ENCODE data around the gene JPH3. TPM values are rescaled to one million over a fixed set of nuclear protein-coding genes. Genes with fewer than 3 reads are reported as not detected.

The JPH3 gene
- total and polyA plus RNA-seq, 2 experiments from 2014 or later: 1.8 to 4.8 TPM

GRCh38 chr16:87698676-87699199 lies 96.4 kb downstream of the JPH3 start:
- no peak overlapping the region for H3K27ac ChIP-seq
- H3K79me2 ChIP-seq: no peaks in the 10 kb centered on the region
- TF ChIP-seq EZH2phosphoT487 (IDR thresholded peaks at IDR 0.05; ENCODE audit: low read depth, severe bottlenecking, unreplicated experiment) (no peak), EZH2 (IDR thresholded peaks at IDR 0.05; ENCODE audit: borderline replicate concordance) (no peak), CTCF (IDR thresholded peaks at IDR 0.05; ENCODE audit: poor library complexity) (no peak)
- H3K4me2 ChIP-seq: no peak overlapping the region
- H3K9me2 ChIP-seq (replicated peaks; ENCODE audit: insufficient read depth): no peaks in the 10 kb centered on the region
- no peaks in the 10 kb centered on the region for H3K4me1 ChIP-seq (ENCODE audit: insufficient read depth)
- H3K27me3 ChIP-seq: no peaks in the 10 kb centered on the region
- 93% methylated on average over 20 of the region's 20 CpGs for WGBS (ENCODE audit: low lambda C conversion rate, missing lambda C conversion rate)
- no peak overlapping the region for H3K4me3 ChIP-seq
- H4K20me1 ChIP-seq (ENCODE audit: insufficient read depth, poor library complexity, severe bottlenecking): no peaks in the 10 kb centered on the region
- no peaks in the 10 kb centered on the region for H3K9me3 ChIP-seq (ENCODE audit: low read depth)
- DNase-seq (ENCODE audit: low spot score): no peak
- no peak overlapping the region for H2AFZ ChIP-seq
- no peaks in the 10 kb centered on the region for H3K36me3 ChIP-seq (replicated peaks; ENCODE audit: insufficient read depth, low read depth)

- no peak overlapping the region for H3K4me3 ChIP-seq
- H3K27ac ChIP-seq: no peak overlapping the region
- H2AFZ ChIP-seq: no peak overlapping the region
- H3K4me1 ChIP-seq (ENCODE audit: insufficient read depth): no peaks in the 10 kb centered on the region
- no peak for TF ChIP-seq EZH2 (IDR thresholded peaks at IDR 0.05; ENCODE audit: borderline replicate concordance)
- no peak for TF ChIP-seq CTCF (IDR thresholded peaks at IDR 0.05; ENCODE audit: poor library complexity)
- no peak for TF ChIP-seq EZH2phosphoT487 (IDR thresholded peaks at IDR 0.05; ENCODE audit: low read depth, severe bottlenecking, unreplicated experiment)
- H3K9me2 ChIP-seq (replicated peaks; ENCODE audit: insufficient read depth): no peaks in the 10 kb centered on the region
- no peaks in the 10 kb centered on the region for H3K36me3 ChIP-seq (replicated peaks; ENCODE audit: insufficient read depth, low read depth)
- H4K20me1 ChIP-seq (ENCODE audit: insufficient read depth, poor library complexity, severe bottlenecking): no peaks in the 10 kb centered on the region
- H3K9me3 ChIP-seq (ENCODE audit: low read depth): no peaks in the 10 kb centered on the region
- no peak for DNase-seq (ENCODE audit: low spot score)
- H3K79me2 ChIP-seq: no peaks in the 10 kb centered on the region
- 96% methylated on average over 10 of the region's 19 CpGs for WGBS (ENCODE audit: low lambda C conversion rate, missing lambda C conversion rate)
- no peaks in the 10 kb centered on the region for H3K27me3 ChIP-seq
- no peak overlapping the region for H3K4me2 ChIP-seq
Observed at GRCh38 chr16:87700406-87701077, 98.2 kb downstream of the JPH3 start.

- no peaks in the 10 kb centered on the region for H3K9me2 ChIP-seq (replicated peaks; ENCODE audit: insufficient read depth)
- H3K36me3 ChIP-seq (replicated peaks; ENCODE audit: insufficient read depth, low read depth): no peaks in the 10 kb centered on the region
- H3K9me3 ChIP-seq (ENCODE audit: low read depth): no peaks in the 10 kb centered on the region
- TF ChIP-seq EZH2 (IDR thresholded peaks at IDR 0.05; ENCODE audit: borderline replicate concordance): no peak
- no peak for TF ChIP-seq CTCF (IDR thresholded peaks at IDR 0.05; ENCODE audit: poor library complexity)
- TF ChIP-seq EZH2phosphoT487 (IDR thresholded peaks at IDR 0.05; ENCODE audit: low read depth, severe bottlenecking, unreplicated experiment): no peak
- no peaks in the 10 kb centered on the region for H3K4me1 ChIP-seq (ENCODE audit: insufficient read depth)
- WGBS (ENCODE audit: low lambda C conversion rate, missing lambda C conversion rate): 97% methylated on average over 11 of the region's 11 CpGs
- DNase-seq (ENCODE audit: low spot score): no peak
- no peak overlapping the region for H2AFZ ChIP-seq
- no peak overlapping the region for H3K27ac ChIP-seq
- no peaks in the 10 kb centered on the region for H3K27me3 ChIP-seq
- H4K20me1 ChIP-seq (ENCODE audit: insufficient read depth, poor library complexity, severe bottlenecking): no peaks in the 10 kb centered on the region
- H3K79me2 ChIP-seq: no peaks in the 10 kb centered on the region
- no peak overlapping the region for H3K4me2 ChIP-seq
- H3K4me3 ChIP-seq: no peak overlapping the region
Observed at GRCh38 chr16:87701078-87701460, 98.8 kb downstream of the JPH3 start.
